NCI-H1436 (cell line): ENCODE data around the gene MGRN1.

Experiments used
- DNase-seq: peaks from one replicate; lab custom pipeline; 2025; lab: John Stamatoyannopoulos, UW

MGRN1 gene

GRCh38 chr16:4624015-4624826 lies at the start of gene MGRN1:
Gene MGRN1 (plus strand): TSS chr16:4624826. CDS start chr16:4624961, 135 bp downstream.
- peak; percentile 92 for DNase-seq

GRCh38 chr16:4574919-4575705 lies 49.5 kb upstream of the MGRN1 start:
- DNase-seq: no peak

GRCh38 chr16:4576008-4576407 lies 48.6 kb upstream of the MGRN1 start:
- no peak for DNase-seq

- DNase-seq: peak; percentile 21
Measured at GRCh38 chr16:4578961-4579530, 45.6 kb upstream of the MGRN1 start.

GRCh38 chr16:4580250-4580649 lies 44.4 kb upstream of the MGRN1 start:
- DNase-seq: no peak

- no peak for DNase-seq
Measured at GRCh38 chr16:4583906-4584305, 40.7 kb upstream of the MGRN1 start.

- no peak for DNase-seq
Measured at GRCh38 chr16:4586291-4586690, 38.3 kb upstream of the MGRN1 start.

- DNase-seq: no peak
Measured at GRCh38 chr16:4588386-4588785, 36.2 kb upstream of the MGRN1 start.

- no peak for DNase-seq
Measured at GRCh38 chr16:4588961-4589360, 35.7 kb upstream of the MGRN1 start.

GRCh38 chr16:4591191-4591590 lies 33.4 kb upstream of the MGRN1 start:
- no peak for DNase-seq

GRCh38 chr16:4591706-4592470 lies 32.7 kb upstream of the MGRN1 start:
- no peak for DNase-seq

GRCh38 chr16:4593086-4593485 lies 31.5 kb upstream of the MGRN1 start:
- no peak for DNase-seq

GRCh38 chr16:4594433-4595410 lies 29.9 kb upstream of the MGRN1 start:
- no peak for DNase-seq

- no peak for DNase-seq
Measured at GRCh38 chr16:4597174-4597573, 27.5 kb upstream of the MGRN1 start.

GRCh38 chr16:4599037-4599436 lies 25.6 kb upstream of the MGRN1 start:
- DNase-seq: no peak

GRCh38 chr16:4599545-4599944 lies 25.1 kb upstream of the MGRN1 start:
- no peak for DNase-seq

- no peak for DNase-seq
Measured at GRCh38 chr16:4601036-4601863, 23.4 kb upstream of the MGRN1 start.

GRCh38 chr16:4601864-4602186 lies 22.8 kb upstream of the MGRN1 start:
- DNase-seq: no peak

- no peak for DNase-seq
Measured at GRCh38 chr16:4602331-4602730, 22.3 kb upstream of the MGRN1 start.

GRCh38 chr16:4603624-4604170 lies 20.9 kb upstream of the MGRN1 start:
- DNase-seq: no peak
